ENCODE measurements around the gene SALL1. TPM values are rescaled to one million over a fixed set of nuclear protein-coding genes. Genes with fewer than 3 reads are reported as not detected.

The SALL1 gene
- total RNA-seq, 1 experiment from 2014 or later = not detected

DNA sequence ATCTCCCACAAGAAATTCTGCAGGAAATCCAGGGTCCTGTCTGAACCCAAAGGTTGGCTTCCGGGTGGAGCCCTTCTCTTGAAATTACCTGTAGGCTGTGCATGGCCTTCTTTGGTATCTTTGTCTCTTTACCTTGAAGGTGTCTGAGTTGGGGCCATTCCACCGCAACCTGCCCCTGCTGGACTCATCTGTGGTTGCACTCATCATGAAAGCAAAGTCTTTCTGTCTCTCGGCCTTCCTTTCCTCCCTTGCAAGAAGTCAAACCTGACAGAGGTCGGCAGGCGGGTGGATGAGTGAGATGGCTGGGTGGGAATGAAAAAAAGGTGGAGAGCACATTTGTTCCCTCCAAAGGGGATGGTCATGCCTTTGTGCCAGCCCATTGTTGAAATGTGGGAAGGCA lies 25.1 kb downstream of the SALL1 start:
- RAD21 ChIA-PET (ENCODE audit: low non-redundant PET in 1 of 2, low total read pairs in 2 of 2, uncharacterized antibody in 2 of 2, unreplicated experiment in 2 of 2) = no interaction called here
- DNase-seq (ENCODE audit: low read depth, low spot score) = no peak
- no peak for ATAC-seq
- Histone ChIP-seq H2AFZ (ENCODE audit: low read depth, low read length, poor library complexity, severe bottlenecking) (no peak overlapping the region), H3K9me2 (ENCODE audit: insufficient read depth) (no peaks in the 10 kb centered on the region), H3K9me3 (ENCODE audit: control insufficient read depth in 1 of 2, insufficient read depth in 1 of 2, low read depth in 1 of 2, low read length in 2 of 2) (no peaks in the 10 kb centered on the region), H3K4me3 (replicated peaks in 1 of 2; ENCODE audit: low read depth in 1 of 2, low read length in 2 of 2) (no peak overlapping the region), H3K27ac (ENCODE audit: low read depth, low read length) (no peak overlapping the region), H3K79me2 (ENCODE audit: insufficient read depth, low read length) (no peaks in the 10 kb centered on the region), H3K4me1 (ENCODE audit: control insufficient read depth in 1 of 2, insufficient read depth in 2 of 2, low read length in 2 of 2) (no peaks in the 10 kb centered on the region), H3K36me3 (ENCODE audit: control insufficient read depth in 1 of 2, insufficient read depth in 2 of 2, low read length in 2 of 2) (no peaks in the 10 kb centered on the region), H3K4me2 (ENCODE audit: low read length) (no peak overlapping the region), H4K20me1 (ENCODE audit: insufficient read depth) (no peaks in the 10 kb centered on the region), H3K27me3 (ENCODE audit: insufficient read depth, low read length) (no peaks in the 10 kb centered on the region), H3K9ac (ENCODE audit: low read length) (no peak overlapping the region)
- TF ChIP-seq SP1 (IDR thresholded peaks at IDR 0.05; ENCODE audit: low read depth) (no peak), JUND (IDR thresholded peaks at IDR 0.05) (no peak), SIN3A (IDR thresholded peaks at IDR 0.05; ENCODE audit: low read depth) (no peak), POLR2AphosphoS5 (IDR thresholded peaks at IDR 0.05; ENCODE audit: low read depth, low read length) (no peak), ELF1 (IDR thresholded peaks at IDR 0.05; ENCODE audit: borderline replicate concordance, low read depth) (no peak), CEBPB (IDR thresholded peaks at IDR 0.05; ENCODE audit: low read depth) (no peak), EZH2 (IDR thresholded peaks at IDR 0.05) (no peak), RAD21 (IDR thresholded peaks at IDR 0.05; ENCODE audit: low read depth) (no peak), YY1 (IDR thresholded peaks at IDR 0.05; ENCODE audit: extremely low read depth, insufficient replicate concordance, low read depth, low read length) (no peak), POLR2A (IDR thresholded peaks at IDR 0.05; ENCODE audit: borderline replicate concordance, extremely low read depth, insufficient read depth, insufficient read length) (no peak), ZNF274 (IDR thresholded peaks at IDR 0.05; ENCODE audit: low read depth, low read length) (no peak)
- TF ChIP-seq, protein P1, sequence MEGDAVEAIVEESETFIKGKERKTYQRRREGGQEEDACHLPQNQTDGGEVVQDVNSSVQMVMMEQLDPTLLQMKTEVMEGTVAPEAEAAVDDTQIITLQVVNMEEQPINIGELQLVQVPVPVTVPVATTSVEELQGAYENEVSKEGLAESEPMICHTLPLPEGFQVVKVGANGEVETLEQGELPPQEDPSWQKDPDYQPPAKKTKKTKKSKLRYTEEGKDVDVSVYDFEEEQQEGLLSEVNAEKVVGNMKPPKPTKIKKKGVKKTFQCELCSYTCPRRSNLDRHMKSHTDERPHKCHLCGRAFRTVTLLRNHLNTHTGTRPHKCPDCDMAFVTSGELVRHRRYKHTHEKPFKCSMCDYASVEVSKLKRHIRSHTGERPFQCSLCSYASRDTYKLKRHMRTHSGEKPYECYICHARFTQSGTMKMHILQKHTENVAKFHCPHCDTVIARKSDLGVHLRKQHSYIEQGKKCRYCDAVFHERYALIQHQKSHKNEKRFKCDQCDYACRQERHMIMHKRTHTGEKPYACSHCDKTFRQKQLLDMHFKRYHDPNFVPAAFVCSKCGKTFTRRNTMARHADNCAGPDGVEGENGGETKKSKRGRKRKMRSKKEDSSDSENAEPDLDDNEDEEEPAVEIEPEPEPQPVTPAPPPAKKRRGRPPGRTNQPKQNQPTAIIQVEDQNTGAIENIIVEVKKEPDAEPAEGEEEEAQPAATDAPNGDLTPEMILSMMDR (IDR thresholded peaks at IDR 0.05 in 2 of 3, conservative IDR thresholded peaks at IDR 0.05 in 1 of 3; ENCODE audit: borderline replicate concordance in 1 of 3, insufficient read depth in 1 of 3, low read depth in 2 of 3, low read length in 2 of 3) = no peak
- BruUV-seq (replicated peaks) = no TSS peak
- CTCF ChIA-PET = no interaction called here
- POLR2A ChIA-PET = no interaction called here
- intact Hi-C loops (cut with micrococcal nuclease) = no loop called here
